Suppressor macrophage treated with lipopolysaccharide for 1 hour (primary cell): ENCODE data around the gene TSPEAR.

Experiments used
- DNase-seq, 3 donors: peaks; one replicate each; pipeline ENCODE4 v3.0.0-alpha.2; 2020 to 2022

Gene TSPEAR

GRCh38 chr21:44478124-44478800, 233.1 kb downstream of the TSPEAR start:
- DNase-seq = no peak

- no peak for DNase-seq
These were observed 233.7 kb downstream of the TSPEAR start for GRCh38 chr21:44477712-44478111.

- DNase-seq = no peak
These were observed 234.2 kb downstream of the TSPEAR start for GRCh38 chr21:44477131-44477530.

GRCh38 chr21:44475266-44475845, 236.0 kb downstream of the TSPEAR start:
- no peak for DNase-seq

DNA sequence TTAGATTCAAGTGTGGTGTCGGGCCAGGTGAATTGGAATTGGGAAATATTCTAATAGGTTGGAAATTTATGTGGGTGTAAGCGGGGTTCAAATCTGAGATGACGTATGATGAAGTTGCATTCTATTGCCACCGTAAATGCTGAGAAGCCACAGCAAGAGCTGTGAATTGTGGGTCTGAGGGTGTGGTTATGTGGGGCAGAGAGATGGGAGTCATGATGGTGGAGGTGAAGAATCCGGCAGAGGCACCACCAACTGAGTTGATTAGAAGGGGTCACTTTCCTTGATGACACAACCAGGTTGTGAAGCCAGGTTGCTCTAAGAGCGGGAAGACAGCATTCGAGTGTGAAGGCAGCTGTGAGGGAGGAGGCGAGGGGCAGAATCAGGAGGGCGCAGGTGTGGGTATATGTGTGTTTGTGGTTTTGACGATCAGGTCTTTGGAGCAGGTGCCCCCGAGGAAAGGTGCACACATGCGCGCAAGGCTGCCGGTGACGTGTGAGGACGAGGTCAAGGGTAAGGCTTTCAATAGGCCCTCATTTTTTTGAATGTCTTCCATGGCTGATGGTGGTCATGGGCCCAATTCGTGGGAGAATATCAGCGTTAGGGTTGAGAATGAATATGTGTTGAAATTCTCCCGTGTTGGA, 237.3 kb downstream of the TSPEAR start:
- DNase-seq = no peak

DNA sequence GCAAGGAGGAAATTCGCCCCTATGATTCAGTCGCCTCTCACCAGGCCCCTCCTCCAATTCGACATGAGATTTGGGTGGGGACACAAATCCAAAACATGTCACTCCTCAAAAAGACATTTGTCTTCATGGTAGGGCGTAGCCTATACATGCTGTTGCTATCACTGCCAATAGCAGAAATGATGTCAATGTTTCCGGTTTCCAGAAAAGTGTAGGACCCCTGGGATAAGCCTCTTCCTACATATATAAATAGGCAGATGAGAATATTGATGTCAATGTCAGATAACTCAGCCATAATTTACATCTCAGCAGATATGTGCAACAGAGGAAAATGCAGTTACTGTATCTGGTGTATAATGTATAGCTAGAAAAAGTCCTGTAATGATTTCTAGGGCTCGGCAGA, 239.4 kb downstream of the TSPEAR start:
- no peak for DNase-seq

DNA sequence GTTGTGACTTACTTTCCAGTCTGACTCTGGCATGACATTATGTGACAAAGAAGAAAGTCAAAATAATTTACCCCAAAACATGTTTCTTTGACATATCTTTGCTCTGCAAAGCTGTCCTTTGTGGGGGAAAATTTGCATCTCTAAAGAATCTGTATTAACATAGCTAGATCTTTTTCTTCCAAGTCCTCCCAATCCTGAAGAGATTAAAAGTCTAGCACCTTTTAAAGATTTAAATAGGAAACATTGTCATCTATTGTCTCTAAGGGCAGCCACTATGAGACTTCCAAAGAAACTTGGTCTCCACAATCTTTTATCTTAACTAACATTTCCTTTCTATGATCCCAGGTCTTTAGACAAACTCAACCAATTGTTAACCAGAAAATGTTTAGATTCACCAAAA, 240.0 kb downstream of the TSPEAR start:
- no peak for DNase-seq

GRCh38 chr21:44467859-44468195, 243.5 kb downstream of the TSPEAR start:
- no peak for DNase-seq

DNA sequence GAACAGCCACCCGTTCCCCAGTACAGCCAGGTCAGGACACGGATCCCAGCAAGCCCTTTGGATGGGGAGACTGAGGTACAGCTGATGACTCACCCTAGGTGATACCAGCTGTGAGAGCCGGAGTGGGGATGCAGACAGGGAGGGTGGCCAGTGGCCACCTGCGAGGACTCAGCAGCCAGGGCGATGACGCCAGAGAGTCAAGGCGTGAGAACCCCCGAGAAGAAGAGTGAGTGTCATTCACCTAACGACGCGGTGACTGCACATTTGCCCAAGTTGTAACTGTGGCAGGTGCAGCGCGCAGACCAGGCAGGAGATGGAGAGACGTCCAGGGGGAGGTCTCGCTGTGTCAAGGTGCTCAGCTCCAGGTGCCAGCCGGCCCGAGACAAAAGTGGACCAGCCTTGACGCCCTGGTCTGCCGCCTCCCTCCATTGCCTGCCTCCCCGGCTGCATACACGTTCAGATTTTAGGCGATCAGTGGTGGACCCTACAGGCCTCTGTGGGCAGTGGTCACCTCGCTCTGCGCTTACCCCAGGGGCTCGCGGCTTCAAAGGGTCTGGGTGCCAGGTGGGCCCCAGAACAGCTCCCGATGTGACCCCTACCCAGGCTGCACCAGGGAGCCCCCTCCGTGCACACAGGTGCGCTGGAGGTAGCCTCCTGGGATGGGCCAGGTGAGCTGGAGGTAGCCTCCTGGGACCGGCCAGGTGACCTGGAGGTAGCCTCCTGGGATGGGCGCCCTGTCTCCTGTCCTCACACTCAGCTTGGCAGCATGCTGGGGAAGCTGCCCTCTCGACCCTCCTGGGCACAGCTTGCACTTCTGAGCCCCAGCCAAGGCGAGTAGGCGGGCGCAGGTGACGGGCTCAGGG, 244.1 kb downstream of the TSPEAR start:
- DNase-seq = no peak

GRCh38 chr21:44466351-44466954, 244.9 kb downstream of the TSPEAR start:
- no peak for DNase-seq

DNA sequence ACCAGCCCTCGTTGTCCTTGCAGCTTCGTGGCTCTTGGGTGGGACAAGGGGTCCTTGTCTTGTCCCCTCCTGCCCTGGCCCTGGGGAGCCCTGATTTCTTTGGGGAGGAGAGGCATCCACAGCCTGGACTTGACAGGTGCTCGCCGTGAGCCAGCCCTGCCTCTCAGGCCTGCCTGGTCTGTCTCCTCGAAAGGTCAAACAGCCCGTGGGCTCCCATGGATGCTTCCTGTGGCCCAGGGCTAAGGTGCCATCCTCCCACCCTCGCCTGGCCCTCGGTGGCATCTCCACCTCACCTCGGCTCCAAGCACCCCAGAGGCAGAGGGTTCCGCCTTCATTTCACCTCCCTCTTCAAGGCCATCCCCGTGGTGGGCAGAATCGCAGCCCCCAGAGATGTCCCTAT, 247.0 kb downstream of the TSPEAR start:
- DNase-seq = no peak

GRCh38 chr21:44463724-44464123, 247.6 kb downstream of the TSPEAR start:
- no peak for DNase-seq

DNA sequence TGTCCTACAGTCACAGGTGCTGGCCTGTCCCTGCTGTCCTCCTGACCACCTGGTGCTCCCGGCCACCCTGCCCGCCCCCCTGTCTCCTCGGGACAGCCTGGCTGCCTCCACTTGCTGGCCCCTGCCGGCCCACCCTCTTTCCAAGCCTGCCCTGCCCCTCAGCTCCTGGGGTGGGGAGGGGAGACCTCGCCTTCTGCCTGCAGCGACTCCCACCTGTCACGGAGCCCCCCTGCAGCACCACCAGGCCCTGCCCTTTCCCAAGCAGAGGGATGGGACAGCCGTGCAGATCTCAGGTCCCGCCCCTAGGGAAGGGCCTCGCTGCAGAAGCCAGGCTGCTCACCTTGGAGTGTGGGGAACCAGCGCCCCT, 248.6 kb downstream of the TSPEAR start:
- no peak for DNase-seq

- DNase-seq = no peak
These were observed 249.1 kb downstream of the TSPEAR start for GRCh38 chr21:44462086-44462833.

- no peak for DNase-seq
These were observed 249.8 kb downstream of the TSPEAR start for GRCh38 chr21:44461464-44462001.

GRCh38 chr21:44461005-44461404, 250.4 kb downstream of the TSPEAR start:
- DNase-seq = no peak

DNA sequence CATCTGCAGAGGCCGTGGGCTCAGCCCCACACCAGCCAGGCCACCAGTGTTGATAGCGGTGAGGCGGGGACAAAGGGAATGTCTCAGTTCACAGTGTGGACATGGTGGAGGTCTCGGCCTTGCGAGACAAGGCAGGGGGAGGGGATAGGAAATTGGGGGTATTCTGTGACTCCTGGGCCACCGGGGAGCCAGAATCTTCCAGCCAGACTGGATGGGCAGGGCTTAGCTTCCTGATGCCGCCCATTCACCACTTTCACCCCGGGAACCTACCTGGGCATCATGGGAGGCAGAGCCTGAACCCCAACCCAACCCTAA, 251.0 kb downstream of the TSPEAR start:
- no peak for DNase-seq

- peak in 1 of 3 donors; percentile 20 for DNase-seq
These were observed 251.5 kb downstream of the TSPEAR start for GRCh38 chr21:44459712-44460440.

DNA sequence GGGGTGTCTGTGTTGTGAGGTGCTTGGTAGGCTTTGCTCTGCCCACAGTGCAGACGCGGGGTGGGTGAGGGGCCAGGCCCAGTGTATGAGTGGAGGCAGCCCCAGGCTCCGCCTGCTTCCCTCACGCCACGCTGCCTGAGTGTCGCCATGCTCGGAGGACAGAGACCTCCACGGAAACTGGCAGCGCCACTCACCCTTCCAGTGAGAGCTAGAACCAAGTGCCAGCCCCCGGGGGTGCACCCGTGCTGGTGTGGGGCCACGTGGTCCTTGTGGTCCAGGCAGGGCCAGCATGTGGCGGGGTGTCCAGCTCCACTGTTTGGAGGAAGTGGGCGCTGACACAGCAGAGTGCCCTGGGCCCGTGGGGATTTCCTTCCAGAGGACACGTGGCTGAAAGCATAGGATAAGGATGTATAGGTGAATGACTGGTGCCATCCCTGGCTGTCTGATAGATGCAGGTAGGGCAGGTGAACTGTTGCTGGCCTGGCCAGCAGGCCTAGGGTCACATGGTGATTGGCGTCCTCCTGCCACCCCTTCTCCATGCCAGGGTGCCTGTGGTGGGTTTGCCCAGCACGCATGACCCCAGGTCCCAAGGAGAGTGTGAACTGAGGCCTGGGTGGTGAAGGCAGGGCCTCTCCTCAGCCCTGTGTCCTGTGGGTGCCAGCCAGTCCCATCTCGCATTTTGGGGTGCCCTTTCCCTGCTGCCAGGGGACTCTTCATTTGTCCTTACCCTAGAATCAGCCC, 252.2 kb downstream of the TSPEAR start:
- peak; percentile 51 to 66 (median 52) for DNase-seq

DNA sequence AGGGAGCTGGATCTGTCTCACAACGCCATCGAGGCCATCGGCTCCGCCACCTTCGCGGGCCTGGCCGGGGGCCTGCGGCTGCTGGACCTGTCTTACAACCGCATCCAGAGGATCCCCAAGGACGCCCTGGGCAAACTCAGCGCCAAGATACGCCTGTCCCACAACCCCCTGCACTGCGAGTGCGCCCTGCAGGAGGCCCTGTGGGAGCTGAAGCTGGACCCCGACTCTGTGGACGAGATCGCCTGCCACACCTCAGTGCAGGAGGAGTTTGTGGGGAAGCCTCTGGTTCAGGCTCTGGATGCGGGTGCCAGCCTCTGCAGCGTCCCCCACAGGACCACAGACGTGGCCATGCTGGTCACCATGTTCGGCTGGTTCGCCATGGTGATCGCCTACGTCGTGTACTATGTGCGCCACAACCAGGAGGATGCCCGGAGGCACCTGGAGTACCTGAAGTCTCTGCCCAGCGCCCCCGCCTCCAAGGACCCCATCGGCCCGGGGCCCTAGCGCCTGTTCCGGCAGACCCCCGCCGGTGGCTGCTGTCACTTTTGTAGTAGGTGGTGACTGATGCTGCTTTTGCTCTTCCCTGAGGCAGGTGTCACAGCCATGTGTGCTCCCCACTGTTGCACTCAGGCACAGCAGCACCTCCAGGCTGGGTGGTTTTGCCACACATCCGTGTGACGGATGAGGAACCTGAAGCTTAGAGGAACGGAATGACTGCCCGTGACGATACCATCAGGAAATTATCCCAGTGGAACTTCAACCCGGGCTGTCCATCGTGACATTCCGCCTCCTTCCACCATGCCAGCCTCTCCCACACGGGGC, 254.2 kb downstream of the TSPEAR start:
- DNase-seq = no peak
